A375 (cell line): Measurements from ENCODE around the gene NPB. TPM values are rescaled to one million over a fixed set of nuclear protein-coding genes. Genes with fewer than 3 reads are reported as not detected.

ENCODE experiments used
- total RNA-seq: library from RNA; depleted of rRNA; stranded (reverse); fragments of >200 nt; shearing (Covaris generic); gene quantifications from 2 replicates; pipeline ENCODE4 v1.2.3, GENCODE V29; 2014; rRNA removed

NPB gene
- 0.11 and 0.24 TPM in 2 replicates for total RNA-seq

DNA sequence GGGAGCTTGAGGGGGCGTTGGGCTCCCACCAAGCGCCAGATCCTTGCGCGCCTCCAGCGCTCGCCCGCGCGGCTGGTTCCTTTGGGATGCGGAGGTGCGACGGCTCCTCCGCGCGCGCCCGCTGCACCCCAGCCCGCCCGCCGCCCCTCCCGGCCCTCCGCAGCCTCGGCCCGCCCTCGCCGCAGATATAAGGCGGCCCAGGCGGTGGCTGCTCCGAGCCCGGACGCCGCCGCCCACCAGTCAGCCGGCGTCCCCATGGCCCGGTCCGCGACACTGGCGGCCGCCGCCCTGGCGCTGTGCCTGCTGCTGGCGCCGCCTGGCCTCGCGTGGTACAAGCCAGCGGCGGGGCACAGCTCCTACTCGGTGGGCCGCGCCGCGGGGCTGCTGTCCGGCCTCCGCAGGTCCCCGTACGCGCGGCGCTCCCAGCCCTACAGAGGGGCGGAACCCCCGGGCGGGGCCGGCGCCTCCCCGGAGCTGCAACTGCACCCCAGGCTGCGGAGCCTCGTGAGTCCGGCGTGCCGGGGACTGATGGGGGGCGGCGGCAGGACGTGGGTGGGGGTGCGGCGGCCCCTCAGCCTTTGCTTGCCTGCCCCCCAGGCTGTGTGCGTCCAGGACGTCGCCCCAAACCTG lies at the start of gene NPB:
TSS of gene NPB (plus strand) at position 216 of the 630 bp plus-strand sequence. CDS start at position 256, 40 bp downstream.

DNA sequence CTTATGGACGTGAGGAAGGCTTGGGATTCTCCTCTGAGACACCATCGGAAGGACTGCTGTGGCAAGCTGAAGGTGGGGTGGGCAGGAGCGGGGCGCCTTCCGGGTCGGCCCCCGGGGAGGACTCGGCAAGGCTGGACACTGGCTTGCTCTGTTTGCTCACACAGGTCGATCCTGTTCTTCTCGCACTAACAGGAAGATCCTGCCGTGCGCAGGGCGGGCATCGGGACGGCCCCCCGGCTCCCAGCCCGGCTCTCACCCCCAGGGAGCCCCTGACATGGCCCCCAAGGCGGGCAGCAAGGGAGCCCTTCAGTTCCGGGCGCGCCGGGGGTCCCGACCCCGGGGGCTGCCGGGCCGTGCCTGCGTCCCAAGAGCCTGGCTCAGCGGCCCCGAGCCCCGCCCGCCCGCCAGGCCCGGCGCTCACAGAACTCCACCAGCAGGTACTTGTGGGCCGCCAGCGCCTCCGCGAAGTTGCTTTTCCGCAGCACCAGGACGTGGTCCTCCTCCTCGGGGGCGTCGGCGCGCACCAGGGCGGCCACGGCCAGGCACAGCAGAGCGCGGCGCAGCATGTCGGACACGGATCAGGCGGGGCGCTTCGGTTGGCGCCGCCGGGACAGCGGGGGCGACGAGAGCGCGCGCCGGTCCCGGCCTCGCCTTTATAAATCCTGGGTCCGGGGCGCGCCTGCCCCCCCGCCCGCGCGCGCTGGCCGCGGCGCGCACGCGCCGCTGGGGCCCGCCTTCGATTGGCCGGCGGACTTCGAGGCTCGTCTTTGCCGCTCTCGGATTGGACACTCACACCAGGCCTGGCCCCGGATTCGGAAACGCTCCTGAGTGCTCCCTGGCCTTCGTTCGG lies 41.9 kb upstream of the NPB start, which contains the start of gene P4HB:
TSS of gene P4HB (minus strand) at position 630 of the 850 bp plus-strand sequence. CDS start at position 566, 64 bp downstream.

DNA sequence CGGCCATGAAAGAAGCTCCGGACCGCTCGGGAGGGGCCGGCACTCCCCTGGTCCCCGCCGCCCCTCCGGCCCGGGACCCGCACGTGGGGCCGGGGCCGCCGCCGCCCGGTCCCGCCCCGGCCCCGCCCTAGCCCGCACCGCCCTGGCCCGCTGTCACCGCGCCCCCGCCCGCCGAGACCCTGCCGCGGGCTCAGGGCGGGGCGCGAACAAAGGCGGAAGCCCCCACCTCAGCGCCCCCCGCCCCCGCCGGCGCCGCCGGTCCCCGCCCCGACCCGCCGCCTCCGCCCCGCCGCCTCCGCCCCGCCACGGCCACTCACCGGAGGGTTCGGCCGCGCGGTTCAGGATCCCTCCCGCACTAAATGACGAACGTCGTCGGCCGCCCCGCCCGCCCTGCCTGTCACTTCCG lies 31.1 kb upstream of the NPB start, which contains the start of gene ARHGDIA:
TSS of gene ARHGDIA (minus strand) at position 357 of the 406 bp plus-strand sequence. CDS start 1,407 bp downstream, outside the sequence.

DNA sequence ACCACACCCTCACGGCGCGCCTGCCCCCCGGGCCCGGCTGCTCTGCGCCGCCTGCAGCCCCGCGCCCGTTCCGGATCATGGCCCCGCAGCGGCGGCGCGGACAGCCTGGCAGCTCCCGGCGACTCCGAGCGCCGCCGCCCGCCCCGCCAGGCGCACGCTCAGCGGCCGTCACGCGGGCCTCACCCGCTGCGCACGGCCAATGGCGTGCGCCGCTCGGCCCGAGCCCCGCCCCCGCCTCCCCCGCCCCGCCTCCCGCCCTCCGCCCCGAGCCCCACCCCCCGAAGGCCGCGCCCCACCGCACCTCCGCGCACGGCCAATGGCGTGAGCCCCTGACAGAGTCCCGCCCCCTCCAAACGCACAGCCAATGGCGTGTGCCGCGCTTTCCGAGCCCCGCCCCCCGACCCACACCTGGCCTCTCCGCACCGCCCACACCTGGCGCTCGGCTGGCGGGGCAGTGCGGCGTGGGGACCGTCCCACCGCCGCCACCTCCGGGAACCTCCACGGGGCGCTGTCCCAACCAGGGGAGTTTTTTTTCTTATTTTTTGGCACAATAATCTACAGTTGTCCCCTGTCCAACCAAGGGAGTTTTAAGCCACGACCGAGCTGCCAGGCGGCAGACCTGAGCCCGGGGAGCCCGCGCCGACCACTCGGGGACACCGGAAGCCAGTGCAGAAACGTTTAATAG lies 9.4 kb downstream of the NPB start, which contains the start of gene PCYT2:
TSS of gene PCYT2 (minus strand) at position 123 of the 685 bp plus-strand sequence. CDS start at position 79, 44 bp downstream.

DNA sequence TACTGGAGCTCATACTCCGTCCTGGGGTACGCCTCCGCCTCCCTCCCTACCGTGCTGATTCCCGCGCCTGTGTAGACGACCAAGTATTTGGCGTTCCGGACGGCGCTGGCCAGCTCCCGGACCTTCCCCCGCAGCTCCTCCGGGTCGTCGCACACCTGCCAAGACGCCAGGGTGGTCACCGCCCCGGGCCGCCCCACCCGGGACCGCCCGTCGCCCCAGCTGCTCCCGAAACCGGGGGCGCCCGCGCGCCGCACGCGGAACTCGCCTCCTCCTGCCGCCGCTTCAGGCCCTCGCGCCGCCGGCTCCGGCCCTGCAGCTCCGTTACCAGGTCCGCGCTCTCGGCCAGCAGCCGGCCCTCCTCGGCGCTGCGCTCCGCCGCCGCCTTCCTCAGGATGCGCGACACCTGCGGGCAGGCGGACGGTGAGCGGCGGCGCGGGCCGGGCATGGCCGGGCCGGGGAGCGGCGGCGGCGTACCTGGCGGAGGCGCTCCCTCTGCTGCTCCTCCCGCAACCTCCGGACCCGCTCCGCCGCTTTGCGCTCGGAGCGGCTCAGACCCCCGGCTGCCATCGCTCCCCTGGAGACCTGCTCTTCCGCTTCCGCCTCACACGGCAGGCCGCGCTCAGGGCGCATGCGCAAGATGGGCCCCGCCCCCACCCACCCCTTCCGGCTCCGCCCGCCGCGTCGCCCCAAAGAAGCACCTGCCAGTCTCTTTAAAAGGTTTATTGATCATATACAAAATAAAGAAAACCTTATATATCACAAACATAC lies 15.7 kb downstream of the NPB start, which contains the start of gene SIRT7:
TSS of gene SIRT7 (minus strand) at position 612 of the 768 bp plus-strand sequence. CDS start at position 567, 45 bp downstream.

DNA sequence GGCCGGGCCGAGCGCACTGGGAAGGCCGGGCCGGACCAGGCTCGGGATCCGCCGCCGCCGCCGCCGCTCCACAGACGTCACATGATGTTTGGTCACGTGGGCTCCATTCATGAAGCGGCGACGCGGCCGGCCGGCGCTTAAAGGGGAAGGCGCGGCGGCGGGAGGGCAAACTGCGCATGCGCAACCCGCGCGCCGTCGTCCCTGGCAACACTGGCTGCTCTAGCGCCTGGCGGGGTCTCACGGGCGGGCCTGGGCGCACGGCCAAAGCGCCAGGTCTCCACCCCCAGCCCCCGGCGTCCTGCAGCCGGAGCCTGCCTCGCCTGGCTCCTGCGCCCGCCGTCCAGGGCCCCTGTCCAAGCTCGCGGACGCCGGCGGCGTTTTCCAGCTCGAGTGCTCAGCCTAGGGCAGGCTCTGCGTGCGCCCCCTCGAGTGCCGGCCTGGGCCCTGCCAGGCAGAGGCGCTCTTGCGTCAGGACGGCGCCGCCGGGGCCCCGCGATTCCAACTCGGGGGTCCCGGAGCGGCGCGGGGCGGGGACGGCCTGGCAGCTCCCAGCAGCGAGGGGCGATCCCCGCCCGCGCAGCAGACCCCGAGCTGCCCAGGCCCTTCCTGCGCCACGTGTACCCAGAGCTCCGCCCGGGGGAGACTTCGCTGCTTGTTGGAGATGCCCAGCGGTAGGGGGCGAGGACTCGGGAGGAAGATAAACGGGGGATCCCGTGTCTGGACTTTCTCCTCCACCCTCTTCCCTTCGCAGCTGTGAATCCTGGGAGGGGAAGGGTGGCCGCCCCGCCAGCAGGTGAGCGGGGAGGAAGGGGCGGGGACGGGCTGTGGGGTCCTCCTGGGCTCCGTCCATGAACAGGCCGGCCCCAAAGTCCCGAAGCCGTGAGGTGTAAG lies 25.9 kb downstream of the NPB start, which contains the start of gene MAFG:
TSS of gene MAFG (minus strand) at position 83 of the 891 bp plus-strand sequence. CDS start 4,550 bp downstream, outside the sequence.

DNA sequence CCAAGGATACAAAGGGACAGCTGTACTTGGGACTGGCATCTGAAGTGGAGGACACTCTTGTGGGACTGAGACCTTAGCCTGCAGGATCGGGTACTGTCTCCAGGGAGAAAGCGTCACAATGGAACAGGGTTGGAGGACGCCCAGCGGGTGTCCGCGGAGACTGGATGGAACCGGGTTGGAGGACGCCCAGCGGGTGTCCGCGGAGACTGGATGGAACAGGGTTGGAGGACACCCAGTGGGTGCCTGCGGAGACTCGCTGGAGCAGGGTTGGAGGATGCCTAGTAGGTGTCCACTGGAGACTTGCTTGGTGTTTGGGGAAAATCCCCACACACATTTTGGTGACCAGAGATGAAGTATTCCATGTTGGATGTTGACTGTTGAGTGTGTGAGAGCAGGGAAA lies 45.2 kb downstream of the NPB start, which contains the start of gene MYADML2:
TSS of gene MYADML2 (minus strand) at position 45 of the 400 bp plus-strand sequence. CDS start 5,492 bp downstream, outside the sequence.

Other genes starting within 250 kb of the NPB start
- 0.64 TPM in 1 of 2 replicates, not detected in the other for gene PDE6G, start 245.7 kb upstream of the NPB start, total RNA-seq
- 93.6 and 127 TPM in 2 replicates for gene OXLD1, start 235.6 kb upstream of the NPB start, total RNA-seq
- gene CCDC137, start 235.5 kb upstream of the NPB start, total RNA-seq: 56.2 and 57.7 TPM in 2 replicates
- gene ARL16, start 218.4 kb upstream of the NPB start, total RNA-seq: 47.6 and 51.0 TPM in 2 replicates
- 159 and 172 TPM in 2 replicates for gene HGS, start 218.2 kb upstream of the NPB start, total RNA-seq
- gene MRPL12, start 198.9 kb upstream of the NPB start, total RNA-seq: 42.8 and 60.5 TPM in 2 replicates
- gene SLC25A10, start 190.0 kb upstream of the NPB start, total RNA-seq: 55.5 and 62.1 TPM in 2 replicates
- gene GCGR, start 98.1 kb upstream of the NPB start, total RNA-seq: not detected in 2 replicates
- 73.0 and 96.0 TPM in 2 replicates for gene MCRIP1, start 68.9 kb upstream of the NPB start, total RNA-seq
- 0.61 TPM in 1 of 2 replicates, not detected in the other for gene PPP1R27, start 67.2 kb upstream of the NPB start, total RNA-seq
- gene P4HB, start 41.7 kb upstream of the NPB start, total RNA-seq: 716 and 811 TPM in 2 replicates
- 229 and 255 TPM in 2 replicates for gene ARHGDIA, start 30.9 kb upstream of the NPB start, total RNA-seq
- gene ALYREF, start 10.7 kb upstream of the NPB start, total RNA-seq: 423 and 436 TPM in 2 replicates
- 135 and 136 TPM in 2 replicates for gene ANAPC11, start 10.5 kb upstream of the NPB start, total RNA-seq
- gene PCYT2, start 9.2 kb downstream of the NPB start, total RNA-seq: 27.0 and 32.0 TPM in 2 replicates
- gene SIRT7, start 15.9 kb downstream of the NPB start, total RNA-seq: 31.6 and 35.1 TPM in 2 replicates
- 23.1 and 24.7 TPM in 2 replicates for gene MAFG, start 25.5 kb downstream of the NPB start, total RNA-seq
- 190 and 198 TPM in 2 replicates for gene PYCR1, start 35.1 kb downstream of the NPB start, total RNA-seq
- not detected in 2 replicates for gene MYADML2, start 45.0 kb downstream of the NPB start, total RNA-seq
- gene NOTUM, start 58.9 kb downstream of the NPB start, total RNA-seq: 0.11 TPM in 1 of 2 replicates, not detected in the other
- 43.4 and 50.5 TPM in 2 replicates for gene ASPSCR1, start 75.4 kb downstream of the NPB start, total RNA-seq
- gene CENPX, start 120.6 kb downstream of the NPB start, total RNA-seq: 81.1 and 86.3 TPM in 2 replicates
- 17.9 and 20.5 TPM in 2 replicates for gene LRRC45, start 121.1 kb downstream of the NPB start, total RNA-seq
- gene RAC3, start 129.4 kb downstream of the NPB start, total RNA-seq: 15.0 and 18.4 TPM in 2 replicates
- 74.0 and 86.0 TPM in 2 replicates for gene DCXR, start 135.5 kb downstream of the NPB start, total RNA-seq
- 29.9 and 33.5 TPM in 2 replicates for gene RFNG, start 149.6 kb downstream of the NPB start, total RNA-seq
- gene GPS1, start 149.7 kb downstream of the NPB start, total RNA-seq: 204 and 210 TPM in 2 replicates
- gene DUS1L, start 163.6 kb downstream of the NPB start, total RNA-seq: 127 and 134 TPM in 2 replicates
- 246 and 260 TPM in 2 replicates for gene FASN, start 196.0 kb downstream of the NPB start, total RNA-seq